AG04450 (cell line): ENCODE measurements around the gene FAM228A. TPM values are rescaled to one million over a fixed set of nuclear protein-coding genes. Genes with fewer than 3 reads are reported as not detected.

Experiments
- CTCF ChIA-PET: fragments of 300-600, 350-600 bp; formaldehyde crosslinking; extraction: SDS; loops from one replicate; lab custom pipeline; 2022; ENCODE audit warnings: antibody characterized with exemption, inconsistent platforms; lab: Charles Lee
- POLR2A ChIA-PET: fragments of 350-600 bp; formaldehyde crosslinking; extraction: SDS; loops from one replicate; lab custom pipeline; 2021; ENCODE audit warnings: antibody characterized with exemption, inconsistent platforms; lab: Yijun Ruan, JAX
- DNase-seq: peaks from one replicate; pipeline ENCODE4 v3.0.0-alpha.2; 2011; ENCODE audit warnings: low read depth, low spot score
- H3K27ac ChIP-seq: one replicate; pipeline ENCODE4 v1.5.1; 2012; ENCODE audit warnings: low read depth, low read length, control low read depth
- H3K27me3 ChIP-seq: one replicate; pipeline ENCODE4 v1.6.0; 2012; ENCODE audit warnings: low read length; ENCODE audit not compliant: control insufficient read depth, insufficient read depth
- H3K4me3 ChIP-seq: 2 replicates; pipeline ENCODE4 v1.5.1; 2011; ENCODE audit warnings: mild to moderate bottlenecking, low read depth, low read length, control low read depth
- H3K9me3 ChIP-seq: 2 replicates; pipeline ENCODE4 v1.5.1; 2012; ENCODE audit warnings: low read length; ENCODE audit not compliant: control insufficient read depth, insufficient read depth
- CTCF ChIP-seq: IDR thresholded peaks from 2 replicates; pipeline ENCODE4 v1.5.1; 2011; ENCODE audit warnings: low read depth, low read length, control low read depth, inconsistent platforms
- polyA plus RNA-seq: library from polyadenylated mRNA; depleted of rRNA; stranded (reverse); fragments of >200 nt; gene quantifications from 2 replicates; pipeline ENCODE4 v1.2.3, GENCODE V29; 2011

Gene FAM228A
- polyA plus RNA-seq, 1 experiment = 0.07 TPM

- Histone ChIP-seq H3K27ac (no peak overlapping the region), H3K27me3 (no peaks in the 10 kb centered on the region), H3K4me3 (no peak overlapping the region), H3K9me3 (no peaks in the 10 kb centered on the region; the same call in 1 of the 2 replicates)
- ChIA-PET CTCF (interaction anchor here (1.3 to 3.6 kb wide), 3 partner anchors 78 to 338 kb away, joined by 4 to 13 read pairs (median 6); partner anchors contain the start of gene TP53I3), POLR2A (no interaction called here)
- no peak for DNase-seq
- no peak for TF ChIP-seq CTCF
These were observed 12.4 kb upstream of the FAM228A start for GRCh38 chr2:24162494-24162893.

- POLR2A ChIA-PET = no interaction called here
- Histone ChIP-seq H3K9me3 (no peaks in the 10 kb centered on the region; the same call in 1 of the 2 replicates), H3K27me3 (no peaks in the 10 kb centered on the region), H3K4me3 (no peak overlapping the region), H3K27ac (no peak overlapping the region)
- CTCF ChIA-PET = interaction anchor here (1.3 to 3.6 kb wide), 3 partner anchors 79 to 339 kb away, joined by 4 to 13 read pairs (median 6); partner anchors contain the start of gene TP53I3
- no peak for DNase-seq
- no peak for TF ChIP-seq CTCF
These were observed 11.7 kb upstream of the FAM228A start for GRCh38 chr2:24163186-24163585.

GRCh38 chr2:24163601-24164000 is 11.3 kb upstream of the FAM228A start:
- ChIA-PET CTCF (interaction anchor here (1.3 to 3.6 kb wide), 3 partner anchors 80 to 340 kb away, joined by 4 to 13 read pairs (median 6); partner anchors contain the start of gene TP53I3), POLR2A (no interaction called here)
- DNase-seq = no peak
- TF ChIP-seq CTCF = no peak
- no peaks in the 10 kb centered on the region for H3K27me3 ChIP-seq
- H3K27ac ChIP-seq = no peak overlapping the region
- no peak overlapping the region for H3K4me3 ChIP-seq
- no peaks in the 10 kb centered on the region; the same call in 1 of the 2 replicates for H3K9me3 ChIP-seq

- no peak for DNase-seq
- POLR2A ChIA-PET = no interaction called here
These were observed 10.4 kb upstream of the FAM228A start for GRCh38 chr2:24164416-24164973.

More at GRCh38 chr2:24164416-24164973, 10.4 kb upstream of the FAM228A start:
- H3K27me3 ChIP-seq = no peaks in the 10 kb centered on the region
- no peak overlapping the region for H3K27ac ChIP-seq
- no peak overlapping the region for H3K4me3 ChIP-seq
- no peaks in the 10 kb centered on the region; the same call in 1 of the 2 replicates for H3K9me3 ChIP-seq
- CTCF ChIA-PET = interaction anchor here (0.6 to 3.6 kb wide), 2 partner anchors 80 to 340 kb away, joined by 3 to 13 read pairs; partner anchors contain the start of gene TP53I3
- peak; percentile 56 for TF ChIP-seq CTCF
